ENCODE data around the gene CD109. TPM values are rescaled to one million over a fixed set of nuclear protein-coding genes. Genes with fewer than 3 reads are reported as not detected.

The CD109 gene
- total and polyA plus RNA-seq, 10 of the 15 experiments (the other 5 are each of a cell fraction or from before 2014, with no cell fraction given): 0.27 to 4.4 (median 2.1) TPM

DNA sequence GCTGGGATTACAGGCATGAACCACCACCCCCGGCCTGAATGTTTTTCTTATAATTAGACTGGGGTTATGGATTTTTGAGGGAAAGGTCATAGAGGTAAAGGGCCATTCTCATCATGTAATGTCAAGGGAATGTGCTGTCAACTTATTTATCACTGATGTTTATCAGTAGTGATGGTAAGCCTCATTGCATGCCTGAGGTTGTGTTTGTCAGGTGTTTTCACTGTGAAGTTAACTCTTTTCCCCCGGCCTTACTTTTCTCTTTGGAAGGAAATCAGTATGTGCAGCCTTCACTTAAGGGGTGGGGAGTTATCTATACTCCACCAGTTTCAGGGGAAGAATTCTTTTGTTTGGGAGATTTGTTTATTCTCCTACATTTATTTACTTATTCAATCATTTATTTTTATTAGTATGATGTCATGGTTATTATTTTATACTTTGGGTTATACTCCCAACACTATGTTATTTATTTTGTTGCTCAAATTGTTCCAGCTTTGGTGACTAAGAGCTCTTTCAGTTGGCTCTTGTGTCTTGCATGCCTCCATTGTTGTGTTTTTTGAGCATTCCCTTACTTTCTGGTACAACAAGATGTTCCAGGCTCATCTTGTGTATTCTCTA is 39.4 kb upstream of the CD109 start:
- TF ChIP-seq, protein P1, sequence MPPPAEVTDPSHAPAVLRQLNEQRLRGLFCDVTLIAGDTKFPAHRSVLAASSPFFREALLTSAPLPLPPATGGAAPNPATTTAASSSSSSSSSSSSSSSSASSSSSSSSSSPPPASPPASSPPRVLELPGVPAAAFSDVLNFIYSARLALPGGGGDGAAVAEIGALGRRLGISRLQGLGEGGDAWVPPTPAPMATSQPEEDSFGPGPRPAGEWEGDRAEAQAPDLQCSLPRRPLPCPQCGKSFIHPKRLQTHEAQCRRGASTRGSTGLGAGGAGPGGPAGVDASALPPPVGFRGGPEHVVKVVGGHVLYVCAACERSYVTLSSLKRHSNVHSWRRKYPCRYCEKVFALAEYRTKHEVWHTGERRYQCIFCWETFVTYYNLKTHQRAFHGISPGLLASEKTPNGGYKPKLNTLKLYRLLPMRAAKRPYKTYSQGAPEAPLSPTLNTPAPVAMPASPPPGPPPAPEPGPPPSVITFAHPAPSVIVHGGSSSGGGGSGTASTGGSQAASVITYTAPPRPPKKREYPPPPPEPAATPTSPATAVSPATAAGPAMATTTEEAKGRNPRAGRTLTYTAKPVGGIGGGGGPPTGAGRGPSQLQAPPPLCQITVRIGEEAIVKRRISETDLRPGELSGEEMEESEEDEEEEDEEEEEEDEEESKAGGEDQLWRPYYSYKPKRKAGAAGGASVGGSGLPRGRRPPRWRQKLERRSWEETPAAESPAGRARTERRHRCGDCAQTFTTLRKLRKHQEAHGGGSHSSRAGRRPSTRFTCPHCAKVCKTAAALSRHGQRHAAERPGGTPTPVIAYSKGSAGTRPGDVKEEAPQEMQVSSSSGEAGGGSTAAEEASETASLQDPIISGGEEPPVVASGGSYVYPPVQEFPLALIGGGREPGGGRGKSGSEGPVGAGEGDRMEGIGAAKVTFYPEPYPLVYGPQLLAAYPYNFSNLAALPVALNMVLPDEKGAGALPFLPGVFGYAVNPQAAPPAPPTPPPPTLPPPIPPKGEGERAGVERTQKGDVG (CRISPR knock-in tag; IDR thresholded peaks at IDR 0.05): no peak
- TF ChIP-seq ATF7 (IDR thresholded peaks at IDR 0.05; ENCODE audit: low read depth): peak; percentile 47; the same call in 1 of the 2 replicates
- H3K4me1 ChIP-seq (ENCODE audit: control insufficient read depth, insufficient read depth, low read length): no peaks in the 10 kb centered on the region
- SMC1A ChIA-PET (ENCODE audit: uncharacterized antibody, unreplicated experiment): no interaction called here
- RAD21 ChIA-PET (ENCODE audit: unreplicated experiment): no interaction called here
- POLR2A ChIA-PET: no interaction called here
- FAIRE-seq: no peak
- 75% methylated on average over 2 of the region's 2 CpGs for WGBS (ENCODE audit: insufficient coverage, insufficient replicate concordance, low lambda C conversion rate, missing lambda C conversion rate)
- no peak overlapping the region for H3K4me2 ChIP-seq (ENCODE audit: control insufficient read depth, insufficient read depth)
- DNase-seq (ENCODE audit: low read depth, low spot score): no peak
- no peaks in the 10 kb centered on the region for H3K9me3 ChIP-seq (replicated peaks; ENCODE audit: control insufficient read depth, insufficient read depth, low read length)
- H4K20me1 ChIP-seq (ENCODE audit: control insufficient read depth, insufficient read depth): no peaks in the 10 kb centered on the region
- no peak overlapping the region for H3K27ac ChIP-seq (ENCODE audit: control insufficient read depth, insufficient read depth)
- BruUV-seq (replicated peaks): no TSS peak
- intact Hi-C loops (cut with micrococcal nuclease; ENCODE audit: unreplicated experiment): no loop called here
- no peak for ATAC-seq
- no peak overlapping the region for H2AFZ ChIP-seq (ENCODE audit: control insufficient read depth, low read depth, low read length)
- in situ Hi-C loops (cut with MboI): no loop called here
- no peaks in the 10 kb centered on the region for H3K27me3 ChIP-seq (replicated peaks in 1 of 2; ENCODE audit: control insufficient read depth in 2 of 2, insufficient read depth in 2 of 2, low read length in 1 of 2)
- no peaks in the 10 kb centered on the region for H3K36me3 ChIP-seq (ENCODE audit: control insufficient read depth in 2 of 2, insufficient read depth in 2 of 2, low read length in 1 of 2)
- H3K4me3 ChIP-seq: no peak overlapping the region
- H3K79me2 ChIP-seq (ENCODE audit: control insufficient read depth, insufficient read depth, low read length): peaks cover 7% of the 10 kb centered on the region
- H3K9ac ChIP-seq (ENCODE audit: control insufficient read depth, insufficient read depth, low read length): no peak overlapping the region
- CTCF ChIA-PET: interaction anchor here (0.5 kb wide), 1 partner anchor 204 kb away, joined by 4 read pairs; no protein-coding TSS in a partner anchor

DNA sequence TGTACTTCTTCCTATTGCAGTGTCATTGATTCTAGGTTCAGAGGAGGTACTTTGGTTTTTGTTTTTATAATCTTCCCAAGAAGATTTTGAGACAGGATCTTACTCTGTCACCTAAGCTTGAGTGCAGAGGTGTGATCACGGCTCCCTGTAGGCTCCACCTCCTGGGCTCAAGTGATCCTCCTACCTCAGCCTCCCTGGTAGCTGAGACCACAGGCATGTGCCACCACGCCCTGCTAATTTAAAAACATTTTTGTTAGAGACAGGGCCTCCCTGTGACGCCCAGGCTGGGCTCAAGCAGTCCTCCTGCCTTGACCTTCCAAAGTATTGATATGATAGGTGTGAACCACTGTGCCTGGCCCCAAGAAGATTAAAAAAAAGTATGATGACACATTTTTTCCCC is 38.8 kb upstream of the CD109 start:
- Histone ChIP-seq H3K79me2 (ENCODE audit: control insufficient read depth, insufficient read depth, low read length) (peaks cover 7% of the 10 kb centered on the region), H3K4me3 (no peak overlapping the region), H4K20me1 (ENCODE audit: control insufficient read depth, insufficient read depth) (no peaks in the 10 kb centered on the region), H3K4me2 (ENCODE audit: control insufficient read depth, insufficient read depth) (no peak overlapping the region), H3K27ac (ENCODE audit: control insufficient read depth, insufficient read depth) (no peak overlapping the region), H3K4me1 (ENCODE audit: control insufficient read depth, insufficient read depth, low read length) (no peaks in the 10 kb centered on the region), H3K9ac (ENCODE audit: control insufficient read depth, insufficient read depth, low read length) (no peak overlapping the region), H3K9me3 (replicated peaks; ENCODE audit: control insufficient read depth, insufficient read depth, low read length) (no peaks in the 10 kb centered on the region), H2AFZ (ENCODE audit: control insufficient read depth, low read depth, low read length) (no peak overlapping the region), H3K36me3 (ENCODE audit: control insufficient read depth in 2 of 2, insufficient read depth in 2 of 2, low read length in 1 of 2) (no peaks in the 10 kb centered on the region), H3K27me3 (replicated peaks in 1 of 2; ENCODE audit: control insufficient read depth in 2 of 2, insufficient read depth in 2 of 2, low read length in 1 of 2) (no peaks in the 10 kb centered on the region)
- ATAC-seq: no peak
- no TSS peak for BruUV-seq (replicated peaks)
- RAD21 ChIA-PET (ENCODE audit: unreplicated experiment): no interaction called here
- in situ Hi-C loops (cut with MboI) (no loop called here), intact Hi-C loops (cut with micrococcal nuclease; ENCODE audit: unreplicated experiment) (no loop called here)
- POLR2A ChIA-PET: interaction anchor here (0.7 kb wide), 1 partner anchor 38 kb away, joined by 8 read pairs; no protein-coding TSS in a partner anchor
- WGBS (ENCODE audit: insufficient coverage, insufficient replicate concordance, low lambda C conversion rate, missing lambda C conversion rate): 71% methylated on average over 3 of the region's 3 CpGs
- FAIRE-seq: no peak
- CTCF ChIA-PET: interaction anchor here (0.5 kb wide), 1 partner anchor 204 kb away, joined by 4 read pairs; no protein-coding TSS in a partner anchor
- SMC1A ChIA-PET (ENCODE audit: uncharacterized antibody, unreplicated experiment): no interaction called here
- DNase-seq (ENCODE audit: low read depth, low spot score): no peak
- TF ChIP-seq CHD4 (IDR thresholded peaks at IDR 0.05) (no peak), BHLHE40 (IDR thresholded peaks at IDR 0.05; ENCODE audit: borderline replicate concordance in 1 of 2, low read depth in 2 of 2, low read length in 1 of 2) (peak in 1 of 2 experiments; percentile 16; a peak in 1 of 4 replicates)
- TF ChIP-seq, protein P2, sequence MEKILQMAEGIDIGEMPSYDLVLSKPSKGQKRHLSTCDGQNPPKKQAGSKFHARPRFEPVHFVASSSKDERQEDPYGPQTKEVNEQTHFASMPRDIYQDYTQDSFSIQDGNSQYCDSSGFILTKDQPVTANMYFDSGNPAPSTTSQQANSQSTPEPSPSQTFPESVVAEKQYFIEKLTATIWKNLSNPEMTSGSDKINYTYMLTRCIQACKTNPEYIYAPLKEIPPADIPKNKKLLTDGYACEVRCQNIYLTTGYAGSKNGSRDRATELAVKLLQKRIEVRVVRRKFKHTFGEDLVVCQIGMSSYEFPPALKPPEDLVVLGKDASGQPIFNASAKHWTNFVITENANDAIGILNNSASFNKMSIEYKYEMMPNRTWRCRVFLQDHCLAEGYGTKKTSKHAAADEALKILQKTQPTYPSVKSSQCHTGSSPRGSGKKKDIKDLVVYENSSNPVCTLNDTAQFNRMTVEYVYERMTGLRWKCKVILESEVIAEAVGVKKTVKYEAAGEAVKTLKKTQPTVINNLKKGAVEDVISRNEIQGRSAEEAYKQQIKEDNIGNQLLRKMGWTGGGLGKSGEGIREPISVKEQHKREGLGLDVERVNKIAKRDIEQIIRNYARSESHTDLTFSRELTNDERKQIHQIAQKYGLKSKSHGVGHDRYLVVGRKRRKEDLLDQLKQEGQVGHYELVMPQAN (conservative IDR thresholded peaks at IDR 0.05): no peak
